GM23248 (cell line): ENCODE results near the gene EME2. TPM values are rescaled to one million over a fixed set of nuclear protein-coding genes. Genes with fewer than 3 reads are reported as not detected.
A peak's percentile ranks its signal among the peaks of the same experiment; 100 is the strongest.

ENCODE experiments used
- DNase-seq: peaks from one replicate; pipeline ENCODE4 v3.0.0-alpha.2; 2015
- H2AFZ ChIP-seq: fragments of 200-600 bp; sonication (generic); 2 replicates; pipeline ENCODE4 v1.6.1; 2016; ENCODE audit warnings: antibody characterized with exemption
- H3F3A ChIP-seq: fragments of 200-600 bp; sonication (generic); 2 replicates; pipeline ENCODE4 v1.6.1; 2016; ENCODE audit warnings: mild to moderate bottlenecking, antibody characterized with exemption, mixed run types; ENCODE audit not compliant: insufficient read depth
- H3K27ac ChIP-seq: fragments of 200-600 bp; sonication (generic); 2 replicates; pipeline ENCODE4 v1.5.1; 2016; ENCODE audit warnings: mild to moderate bottlenecking
- H3K27me3 ChIP-seq: fragments of 200-600 bp; sonication (generic); replicated peaks from 2 replicates; pipeline ENCODE4 v1.6.1; 2016; ENCODE audit warnings: mild to moderate bottlenecking; ENCODE audit not compliant: insufficient read depth
- H3K36me3 ChIP-seq: fragments of 200-600 bp; sonication (generic); 2 replicates; pipeline ENCODE4 v1.6.1; 2016; ENCODE audit warnings: low read depth, mild to moderate bottlenecking
- H3K4me1 ChIP-seq: fragments of 200-600 bp; sonication (generic); 2 replicates; pipeline ENCODE4 v1.6.1; 2016; ENCODE audit warnings: mild to moderate bottlenecking; ENCODE audit not compliant: insufficient read depth
- H3K4me2 ChIP-seq: fragments of 200-600 bp; sonication (generic); one replicate; pipeline ENCODE4 v1.6.1; 2016; ENCODE audit warnings: mild to moderate bottlenecking; ENCODE audit not compliant: unreplicated experiment
- H3K4me3 ChIP-seq: fragments of 200-600 bp; sonication (generic); 2 replicates; pipeline ENCODE4 v1.5.1; 2016; ENCODE audit warnings: mild to moderate bottlenecking
- H3K79me2 ChIP-seq: fragments of 200-600 bp; sonication (generic); 2 replicates; pipeline ENCODE4 v1.6.1; 2016; ENCODE audit warnings: mild to moderate bottlenecking; ENCODE audit not compliant: insufficient read depth
- H3K9ac ChIP-seq: fragments of 200-600 bp; sonication (generic); 2 replicates; pipeline ENCODE4 v1.6.1; 2016; ENCODE audit warnings: mild to moderate bottlenecking
- H3K9me2 ChIP-seq: fragments of 200-600 bp; sonication (generic); 2 replicates; pipeline ENCODE4 v1.6.1; 2016; ENCODE audit warnings: mixed run types, mild to moderate bottlenecking, moderate library complexity; ENCODE audit not compliant: insufficient read depth
- H3K9me3 ChIP-seq: fragments of 200-600 bp; sonication (generic); one replicate; pipeline ENCODE4 v1.6.1; 2017; ENCODE audit warnings: low read depth
- H4K20me1 ChIP-seq: fragments of 200-600 bp; sonication (generic); 2 replicates; pipeline ENCODE4 v1.6.0; 2016; ENCODE audit not compliant: insufficient read depth
- EZH2 ChIP-seq: fragments of 200-600 bp; sonication (generic); IDR thresholded peaks from 2 replicates; pipeline ENCODE4 v1.6.1; 2018; ENCODE audit warnings: antibody characterized with exemption, mild to moderate bottlenecking; ENCODE audit not compliant: insufficient read depth, poor library complexity, severe bottlenecking
- EZH2phosphoT487 ChIP-seq: fragments of 200-600 bp; sonication (generic); IDR thresholded peaks from 2 replicates; pipeline ENCODE4 v1.6.1; 2018; ENCODE audit warnings: antibody characterized with exemption, moderate library complexity, mild to moderate bottlenecking, low read depth; ENCODE audit not compliant: insufficient read depth
- WGBS, 2 experiments: methylation state at CpG; one replicate each; pipeline ENCODE4 v1.1.6; 2015 to 2017; ENCODE audit warnings: low lambda C conversion rate in 2 of 2, low coverage in 1 of 2; ENCODE audit errors: missing lambda C conversion rate in 2 of 2; 5-methylcytosine and 5-hydroxymethylcytosine counted together
- in situ Hi-C: fragments of 300-500 bp; cut with MboI; formaldehyde crosslinking; loops from 2 replicates; pipeline ENCODE4 v1.15.0; 2020
- microRNA-seq: library from miRNA; unstranded; fragments of <30 nt; microRNA quantifications from one replicate; pipeline ENCODE4, GENCODE V29; 2016; ENCODE audit warnings: borderline number of aligned reads
- polyA plus RNA-seq: library from polyadenylated mRNA; unstranded; fragments of >200 nt; fragmentation: Nextera tagmentation; extraction: Ambion mirVana; gene quantifications from 2 replicates; pipeline ENCODE4 v1.2.1, GENCODE V29; 2016
- small RNA-seq: library from RNA; depleted of rRNA; stranded (forward); fragments of <200 nt; gene quantifications from one replicate; pipeline ENCODE3, GENCODE V24; 2014; ENCODE audit warnings: low read depth, low replicate concordance
- total RNA-seq: library from RNA; depleted of rRNA; stranded (reverse); fragments of >200 nt; shearing (Covaris generic); gene quantifications from 2 replicates; pipeline ENCODE4 v1.2.3, GENCODE V29; 2014; rRNA removed

The EME2 gene
- total and polyA plus RNA-seq, 2 experiments from 2014 or later: 3.1 to 9.3 TPM

- DNase-seq: no peak
- Histone ChIP-seq H3K4me3 (no peak overlapping the region), H3K79me2 (peaks cover 26% of the 10 kb centered on the region), H2AFZ (no peak overlapping the region), H3F3A (no peaks in the 10 kb centered on the region), H3K36me3 (no peaks in the 10 kb centered on the region), H3K4me2 (no peak overlapping the region), H3K9me2 (no peaks in the 10 kb centered on the region), H3K27ac (no peak overlapping the region), H3K9me3 (no peaks in the 10 kb centered on the region), H4K20me1 (no peaks in the 10 kb centered on the region), H3K27me3 (no peaks in the 10 kb centered on the region), H3K9ac (no peak overlapping the region), H3K4me1 (no peaks in the 10 kb centered on the region)
- 93 to 94% methylated on average over 21 to 24 of the region's 24 CpGs for WGBS, 2 experiments
- in situ Hi-C loops: no loop called here
- TF ChIP-seq EZH2phosphoT487: no peak
- no peak for TF ChIP-seq EZH2
Observed at GRCh38 chr16:1821861-1822611, 49.4 kb downstream of the EME2 start.

GRCh38 chr16:1822801-1823200 lies 50.2 kb downstream of the EME2 start:
- in situ Hi-C loops: no loop called here
- DNase-seq: no peak
- no peak overlapping the region for H3K27ac ChIP-seq
- H3K9me3 ChIP-seq: no peaks in the 10 kb centered on the region
- H3K27me3 ChIP-seq: no peaks in the 10 kb centered on the region
- no peaks in the 10 kb centered on the region for H4K20me1 ChIP-seq
- no peak overlapping the region for H3K4me2 ChIP-seq
- TF ChIP-seq EZH2 (no peak), EZH2phosphoT487 (no peak)
- no peak overlapping the region for H2AFZ ChIP-seq
- no peak overlapping the region for H3K9ac ChIP-seq
- no peaks in the 10 kb centered on the region for H3K9me2 ChIP-seq
- WGBS, 2 experiments: 92 to 94% methylated on average over 16 of the region's 16 CpGs
- H3K79me2 ChIP-seq: peaks cover 30% of the 10 kb centered on the region
- no peaks in the 10 kb centered on the region for H3K36me3 ChIP-seq
- no peaks in the 10 kb centered on the region for H3K4me1 ChIP-seq
- 0 out of 2 replicates have a peak, but pooled peaks cover 3% of the 10 kb centered on the region for H3F3A ChIP-seq
- H3K4me3 ChIP-seq: no peak overlapping the region

GRCh38 chr16:1823821-1824220 lies 51.2 kb downstream of the EME2 start:
- H3K4me2 ChIP-seq: no peak overlapping the region
- in situ Hi-C loops: no loop called here
- no peaks in the 10 kb centered on the region for H3K36me3 ChIP-seq
- H3F3A ChIP-seq: peaks cover 4% of the 10 kb centered on the region; the same call in 1 of the 2 replicates
- no peak overlapping the region for H3K4me3 ChIP-seq
- peaks cover 8% of the 10 kb centered on the region for H3K4me1 ChIP-seq
- H3K9me2 ChIP-seq: no peaks in the 10 kb centered on the region
- no peak overlapping the region for H2AFZ ChIP-seq
- no peaks in the 10 kb centered on the region for H3K27me3 ChIP-seq
- TF ChIP-seq EZH2: no peak
- no peak for TF ChIP-seq EZH2phosphoT487
- H3K9ac ChIP-seq: no peak overlapping the region
- DNase-seq: no peak
- 84 to 90% methylated on average over 9 of the region's 9 CpGs for WGBS, 2 experiments
- no peaks in the 10 kb centered on the region for H3K9me3 ChIP-seq
- H3K79me2 ChIP-seq: peaks cover 40% of the 10 kb centered on the region
- no peaks in the 10 kb centered on the region for H4K20me1 ChIP-seq
- H3K27ac ChIP-seq: no peak overlapping the region

- peak overlapping the region; percentile 71 for H3K9ac ChIP-seq
- peaks cover 4% of the 10 kb centered on the region; the same call in 1 of the 2 replicates for H3F3A ChIP-seq
- DNase-seq: no peak
- peak overlapping the region; percentile 36; the same call in 1 of the 2 replicates for H3K27ac ChIP-seq
- peaks cover 56% of the 10 kb centered on the region for H3K79me2 ChIP-seq
- H3K36me3 ChIP-seq: 0 out of 2 replicates have a peak, but pooled peaks cover 7% of the 10 kb centered on the region
- WGBS, 2 experiments: 48 to 52% methylated on average over 15 of the region's 15 CpGs
- no peaks in the 10 kb centered on the region for H3K9me3 ChIP-seq
- in situ Hi-C loops: no loop called here
- TF ChIP-seq EZH2: no peak
- no peak for TF ChIP-seq EZH2phosphoT487
- no peaks in the 10 kb centered on the region for H3K9me2 ChIP-seq
- no peaks in the 10 kb centered on the region for H4K20me1 ChIP-seq
- peak overlapping the region; percentile 97 for H3K4me3 ChIP-seq
- H3K27me3 ChIP-seq: no peaks in the 10 kb centered on the region
- peak overlapping the region; percentile 96 for H3K4me2 ChIP-seq
- H2AFZ ChIP-seq: peak overlapping the region; percentile 83
- peaks cover 17% of the 10 kb centered on the region for H3K4me1 ChIP-seq
Observed at GRCh38 chr16:1825381-1825863, 52.8 kb downstream of the EME2 start.

Small RNAs within 50 kb of the gene (microRNA-seq; reads per million reads assigned to microRNA genes)
- 4.1 reads per million for gene MIR3177

Small RNAs within 50 kb of the gene (small RNA-seq; reads per million reads assigned to genes)
- gene MIR3177: not detected

Other genes starting within 250 kb of the EME2 start
- gene TMEM204, start 239.1 kb upstream of the EME2 start, total RNA-seq: 40.0 and 43.1 TPM in 2 replicates
- 26.0 and 28.6 TPM in 2 replicates for gene TMEM204, start 239.1 kb upstream of the EME2 start, polyA plus RNA-seq
- gene IFT140, start 160.7 kb upstream of the EME2 start, total RNA-seq: 27.3 and 31.9 TPM in 2 replicates
- 13.4 and 14.5 TPM in 2 replicates for gene IFT140, start 160.7 kb upstream of the EME2 start, polyA plus RNA-seq
- gene CRAMP1, start 160.4 kb upstream of the EME2 start, total RNA-seq: 6.3 TPM in 2 replicates
- gene CRAMP1, start 160.4 kb upstream of the EME2 start, polyA plus RNA-seq: 2.2 and 2.5 TPM in 2 replicates
- 51.8 and 55.9 TPM in 2 replicates for gene JPT2, start 94.5 kb upstream of the EME2 start, total RNA-seq
- 6.5 and 8.0 TPM in 2 replicates for gene JPT2, start 94.5 kb upstream of the EME2 start, polyA plus RNA-seq
- gene MAPK8IP3, start 66.6 kb upstream of the EME2 start, total RNA-seq: 28.3 and 58.9 TPM in 2 replicates
- gene MAPK8IP3, start 66.6 kb upstream of the EME2 start, polyA plus RNA-seq: 9.1 and 10.0 TPM in 2 replicates
- gene NME3, start 1.3 kb upstream of the EME2 start, total RNA-seq: 45.3 and 57.7 TPM in 2 replicates
- gene NME3, start 1.3 kb upstream of the EME2 start, polyA plus RNA-seq: 50.8 and 55.4 TPM in 2 replicates
- gene MRPS34, start 324 bp downstream of the EME2 start, total RNA-seq: 96.5 and 99.4 TPM in 2 replicates
- gene MRPS34, start 324 bp downstream of the EME2 start, polyA plus RNA-seq: 113 and 119 TPM in 2 replicates
- 35.3 and 50.2 TPM in 2 replicates for gene SPSB3, start 9.8 kb downstream of the EME2 start, total RNA-seq
- gene SPSB3, start 9.8 kb downstream of the EME2 start, polyA plus RNA-seq: 35.1 and 35.6 TPM in 2 replicates
- 88.9 and 189 TPM in 2 replicates for gene NUBP2, start 10.2 kb downstream of the EME2 start, total RNA-seq
- 64.3 and 66.4 TPM in 2 replicates for gene NUBP2, start 10.2 kb downstream of the EME2 start, polyA plus RNA-seq
- gene IGFALS, start 20.9 kb downstream of the EME2 start, total RNA-seq: 0.51 TPM in 1 of 2 replicates, not detected in the other
- not detected in 2 replicates for gene IGFALS, start 20.9 kb downstream of the EME2 start, polyA plus RNA-seq
- 48.4 and 76.5 TPM in 2 replicates for gene HAGH, start 54.0 kb downstream of the EME2 start, total RNA-seq
- gene HAGH, start 54.0 kb downstream of the EME2 start, polyA plus RNA-seq: 45.5 and 48.9 TPM in 2 replicates
- gene FAHD1, start 54.4 kb downstream of the EME2 start, total RNA-seq: 40.9 and 55.3 TPM in 2 replicates
- 39.7 and 40.6 TPM in 2 replicates for gene FAHD1, start 54.4 kb downstream of the EME2 start, polyA plus RNA-seq
- 0.38 TPM in 1 of 2 replicates, not detected in the other for gene MEIOB, start 99.4 kb downstream of the EME2 start, total RNA-seq
- gene MEIOB, start 99.4 kb downstream of the EME2 start, polyA plus RNA-seq: 0.14 TPM in 1 of 2 replicates, not detected in the other
- gene HS3ST6, start 145.6 kb downstream of the EME2 start, total RNA-seq: not detected in 2 replicates
- gene HS3ST6, start 145.6 kb downstream of the EME2 start, polyA plus RNA-seq: not detected in 2 replicates
- 13.9 and 14.1 TPM in 2 replicates for gene MSRB1, start 170.4 kb downstream of the EME2 start, total RNA-seq
- 26.9 and 27.4 TPM in 2 replicates for gene MSRB1, start 170.4 kb downstream of the EME2 start, polyA plus RNA-seq
- not detected in 2 replicates for gene RPL3L, start 181.9 kb downstream of the EME2 start, total RNA-seq
- gene RPL3L, start 181.9 kb downstream of the EME2 start, polyA plus RNA-seq: not detected in 2 replicates
- gene NDUFB10, start 186.7 kb downstream of the EME2 start, total RNA-seq: 136 and 220 TPM in 2 replicates
- 266 and 279 TPM in 2 replicates for gene NDUFB10, start 186.7 kb downstream of the EME2 start, polyA plus RNA-seq
- 1,339 and 1,536 TPM in 2 replicates for gene RPS2, start 192.0 kb downstream of the EME2 start, total RNA-seq
- gene RPS2, start 192.0 kb downstream of the EME2 start, polyA plus RNA-seq: 1,060 and 1,077 TPM in 2 replicates
- gene RNF151, start 194.0 kb downstream of the EME2 start, total RNA-seq: not detected in 2 replicates
- 0.25 TPM in 1 of 2 replicates, not detected in the other for gene RNF151, start 194.0 kb downstream of the EME2 start, polyA plus RNA-seq
- 43.7 and 68.5 TPM in 2 replicates for gene TBL3, start 199.2 kb downstream of the EME2 start, total RNA-seq
- gene TBL3, start 199.2 kb downstream of the EME2 start, polyA plus RNA-seq: 46.8 and 52.0 TPM in 2 replicates
- gene NOXO1, start 208.7 kb downstream of the EME2 start, total RNA-seq: not detected in 2 replicates
- gene NOXO1, start 208.7 kb downstream of the EME2 start, polyA plus RNA-seq: 0.23 TPM in 1 of 2 replicates, not detected in the other
- 16.4 and 26.4 TPM in 2 replicates for gene GFER, start 211.4 kb downstream of the EME2 start, total RNA-seq
- 31.0 and 31.6 TPM in 2 replicates for gene GFER, start 211.4 kb downstream of the EME2 start, polyA plus RNA-seq
- gene SYNGR3, start 217.2 kb downstream of the EME2 start, total RNA-seq: 0.22 and 0.76 TPM in 2 replicates
- gene SYNGR3, start 217.2 kb downstream of the EME2 start, polyA plus RNA-seq: 0.72 and 1.3 TPM in 2 replicates
- 21.2 and 23.4 TPM in 2 replicates for gene ZNF598, start 237.0 kb downstream of the EME2 start, total RNA-seq
- gene ZNF598, start 237.0 kb downstream of the EME2 start, polyA plus RNA-seq: 12.2 and 14.1 TPM in 2 replicates
- not detected in 2 replicates for gene NPW, start 247.0 kb downstream of the EME2 start, total RNA-seq
- 2.1 and 3.0 TPM in 2 replicates for gene NPW, start 247.0 kb downstream of the EME2 start, polyA plus RNA-seq